PC-9 (cell line): ENCODE measurements around the gene DHX8.

Source experiments
- EZH2 ChIP-seq: fragments of 200-600 bp; sonication (generic); IDR thresholded peaks from 2 replicates; pipeline ENCODE4 v1.8.0; 2017; ENCODE audit warnings: antibody characterized with exemption, low read depth
- TF ChIP-seq, protein P1 (sequence below): fragments of 200-600 bp; sonication (generic); conservative IDR thresholded peaks from 2 replicates; pipeline ENCODE4 v1.6.1; 2017; ENCODE audit warnings: mixed run types, antibody characterized with exemption, mild to moderate bottlenecking, moderate library complexity

DNA sequence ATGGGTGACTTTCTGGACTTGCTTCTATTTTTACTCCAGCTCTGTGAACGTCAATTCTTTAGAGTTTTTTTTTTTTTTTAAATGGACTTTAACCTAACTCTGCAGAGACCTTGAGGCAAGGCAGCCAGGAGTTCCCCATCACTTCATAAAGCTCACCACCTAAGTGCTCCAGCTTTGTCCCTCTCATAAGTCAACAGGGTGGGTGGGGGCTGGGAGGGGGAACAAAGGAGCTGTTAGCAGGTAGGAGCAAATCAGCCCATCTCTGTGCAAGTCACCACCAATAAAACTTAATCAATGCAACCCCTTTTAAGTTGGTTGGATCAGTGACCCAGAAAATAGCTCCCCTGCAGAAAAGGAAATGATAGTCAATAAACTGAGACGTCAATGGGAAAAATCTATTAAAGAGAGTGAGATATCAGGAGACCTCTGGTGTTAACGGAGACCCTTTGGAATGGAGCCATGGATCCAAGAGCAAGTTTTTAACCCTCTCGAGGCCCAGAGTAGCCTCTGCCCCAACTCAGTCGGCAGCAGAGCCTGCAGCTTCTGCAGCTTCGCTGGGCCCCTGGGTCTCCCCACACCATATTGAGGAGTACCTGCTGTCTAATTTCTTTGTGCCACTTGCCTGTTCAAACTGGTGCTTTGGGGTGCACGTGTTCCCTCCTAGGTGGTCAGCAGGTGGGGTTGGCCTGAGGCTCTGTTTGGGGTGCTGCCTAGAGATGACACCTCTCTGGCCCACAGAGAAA is 90.0 kb downstream of the DHX8 start:
- TF ChIP-seq, protein P1, sequence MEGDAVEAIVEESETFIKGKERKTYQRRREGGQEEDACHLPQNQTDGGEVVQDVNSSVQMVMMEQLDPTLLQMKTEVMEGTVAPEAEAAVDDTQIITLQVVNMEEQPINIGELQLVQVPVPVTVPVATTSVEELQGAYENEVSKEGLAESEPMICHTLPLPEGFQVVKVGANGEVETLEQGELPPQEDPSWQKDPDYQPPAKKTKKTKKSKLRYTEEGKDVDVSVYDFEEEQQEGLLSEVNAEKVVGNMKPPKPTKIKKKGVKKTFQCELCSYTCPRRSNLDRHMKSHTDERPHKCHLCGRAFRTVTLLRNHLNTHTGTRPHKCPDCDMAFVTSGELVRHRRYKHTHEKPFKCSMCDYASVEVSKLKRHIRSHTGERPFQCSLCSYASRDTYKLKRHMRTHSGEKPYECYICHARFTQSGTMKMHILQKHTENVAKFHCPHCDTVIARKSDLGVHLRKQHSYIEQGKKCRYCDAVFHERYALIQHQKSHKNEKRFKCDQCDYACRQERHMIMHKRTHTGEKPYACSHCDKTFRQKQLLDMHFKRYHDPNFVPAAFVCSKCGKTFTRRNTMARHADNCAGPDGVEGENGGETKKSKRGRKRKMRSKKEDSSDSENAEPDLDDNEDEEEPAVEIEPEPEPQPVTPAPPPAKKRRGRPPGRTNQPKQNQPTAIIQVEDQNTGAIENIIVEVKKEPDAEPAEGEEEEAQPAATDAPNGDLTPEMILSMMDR: no peak
- TF ChIP-seq EZH2: no peak
